ENCODE measurements around the gene CDK11A. TPM values are rescaled to one million over a fixed set of nuclear protein-coding genes. Genes with fewer than 3 reads are reported as not detected.
A peak's percentile ranks its signal among the peaks of the same experiment; 100 is the strongest.

The CDK11A gene
- polyA plus RNA-seq, 1 donor (not counting 4 experiments of a cell fraction or from before 2014, with no cell fraction given) = 3.5 TPM

GRCh38 chr1:1680031-1680911, 43.9 kb downstream of the CDK11A start:
- H3K9me1 ChIP-seq (ENCODE audit: control insufficient read depth, extremely low read depth, insufficient read depth, low read length) = no peaks in the 10 kb centered on the region
- H3K4me3 ChIP-seq (ENCODE audit: control insufficient read depth in 2 of 3, extremely low read depth in 1 of 3, insufficient read depth in 2 of 3, low read depth in 1 of 3, low read length in 3 of 3) = no peak overlapping the region
- FAIRE-seq = no peak
- H3K9ac ChIP-seq (ENCODE audit: control insufficient read depth, extremely low read depth, insufficient read depth, low read length) = no peak overlapping the region
- no peaks in the 10 kb centered on the region for H3K4me1 ChIP-seq (ENCODE audit: control insufficient read depth, extremely low read depth, insufficient read depth, low read length)
- H3K79me2 ChIP-seq (ENCODE audit: control insufficient read depth, insufficient read depth, low read length) = peaks cover 25% of the 10 kb centered on the region
- H3K9me3 ChIP-seq (ENCODE audit: control insufficient read depth, low read depth, low read length) = no peaks in the 10 kb centered on the region
- dilution Hi-C loops (cut with MboI; ENCODE audit: extremely low pct_ligation_motif_present, low sequenced_read_pairs) = no loop called here
- H3K27me3 ChIP-seq (ENCODE audit: control insufficient read depth, extremely low read depth, insufficient read depth, low read length) = no peaks in the 10 kb centered on the region
- TF ChIP-seq, protein P1, sequence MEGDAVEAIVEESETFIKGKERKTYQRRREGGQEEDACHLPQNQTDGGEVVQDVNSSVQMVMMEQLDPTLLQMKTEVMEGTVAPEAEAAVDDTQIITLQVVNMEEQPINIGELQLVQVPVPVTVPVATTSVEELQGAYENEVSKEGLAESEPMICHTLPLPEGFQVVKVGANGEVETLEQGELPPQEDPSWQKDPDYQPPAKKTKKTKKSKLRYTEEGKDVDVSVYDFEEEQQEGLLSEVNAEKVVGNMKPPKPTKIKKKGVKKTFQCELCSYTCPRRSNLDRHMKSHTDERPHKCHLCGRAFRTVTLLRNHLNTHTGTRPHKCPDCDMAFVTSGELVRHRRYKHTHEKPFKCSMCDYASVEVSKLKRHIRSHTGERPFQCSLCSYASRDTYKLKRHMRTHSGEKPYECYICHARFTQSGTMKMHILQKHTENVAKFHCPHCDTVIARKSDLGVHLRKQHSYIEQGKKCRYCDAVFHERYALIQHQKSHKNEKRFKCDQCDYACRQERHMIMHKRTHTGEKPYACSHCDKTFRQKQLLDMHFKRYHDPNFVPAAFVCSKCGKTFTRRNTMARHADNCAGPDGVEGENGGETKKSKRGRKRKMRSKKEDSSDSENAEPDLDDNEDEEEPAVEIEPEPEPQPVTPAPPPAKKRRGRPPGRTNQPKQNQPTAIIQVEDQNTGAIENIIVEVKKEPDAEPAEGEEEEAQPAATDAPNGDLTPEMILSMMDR (optimal IDR thresholded peaks at IDR 0.05 in 1 of 3, IDR thresholded peaks at IDR 0.05 in 1 of 3, conservative IDR thresholded peaks at IDR 0.05 in 1 of 3; ENCODE audit: extremely low read depth in 1 of 3, insufficient read depth in 2 of 3, low read length in 3 of 3) = no peak
- no peak for TF ChIP-seq EZH2 (IDR thresholded peaks at IDR 0.05; ENCODE audit: low read length)
- no peaks in the 10 kb centered on the region for H4K20me1 ChIP-seq (ENCODE audit: control insufficient read depth, extremely low read depth, insufficient read depth, low read length)
- no peak overlapping the region for H2AFZ ChIP-seq (ENCODE audit: control insufficient read depth, low read length)
- DNase-seq (ENCODE audit: low read depth, low spot score) = no peak
- no peak overlapping the region for H3K27ac ChIP-seq (ENCODE audit: control insufficient read depth, insufficient read depth, low read length)
- H3K4me2 ChIP-seq (ENCODE audit: control insufficient read depth, extremely low read depth, insufficient read depth, low read depth, low read length) = no peak overlapping the region
- peaks cover 0 to 2% of the 10 kb centered on the region in 2 experiments for H3K36me3 ChIP-seq (ENCODE audit: control insufficient read depth in 2 of 2, extremely low read depth in 1 of 2, insufficient read depth in 2 of 2, low read length in 2 of 2)

GRCh38 chr1:1678581-1679380, 45.4 kb downstream of the CDK11A start:
- no peak overlapping the region for H2AFZ ChIP-seq (ENCODE audit: control insufficient read depth, low read length)
- H3K27me3 ChIP-seq (ENCODE audit: control insufficient read depth, extremely low read depth, insufficient read depth, low read length) = no peaks in the 10 kb centered on the region
- H3K79me2 ChIP-seq (ENCODE audit: control insufficient read depth, insufficient read depth, low read length) = peaks cover 17% of the 10 kb centered on the region
- H3K27ac ChIP-seq (ENCODE audit: control insufficient read depth, insufficient read depth, low read length) = no peak overlapping the region
- DNase-seq (ENCODE audit: low read depth, low spot score) (no peak), FAIRE-seq (no peak)
- peaks cover 0 to 2% of the 10 kb centered on the region in 2 experiments for H3K36me3 ChIP-seq (ENCODE audit: control insufficient read depth in 2 of 2, extremely low read depth in 1 of 2, insufficient read depth in 2 of 2, low read length in 2 of 2)
- H3K4me1 ChIP-seq (ENCODE audit: control insufficient read depth, extremely low read depth, insufficient read depth, low read length) = no peaks in the 10 kb centered on the region
- H3K9ac ChIP-seq (ENCODE audit: control insufficient read depth, extremely low read depth, insufficient read depth, low read length) = no peak overlapping the region
- dilution Hi-C loops (cut with MboI; ENCODE audit: extremely low pct_ligation_motif_present, low sequenced_read_pairs) = no loop called here
- H3K9me3 ChIP-seq (ENCODE audit: control insufficient read depth, low read depth, low read length) = no peaks in the 10 kb centered on the region
- TF ChIP-seq, protein P1 (optimal IDR thresholded peaks at IDR 0.05 in 1 of 3, IDR thresholded peaks at IDR 0.05 in 1 of 3, conservative IDR thresholded peaks at IDR 0.05 in 1 of 3; ENCODE audit: extremely low read depth in 1 of 3, insufficient read depth in 2 of 3, low read length in 3 of 3) = peak; percentile 43 to 62 (median 51)
- no peak for TF ChIP-seq EZH2 (IDR thresholded peaks at IDR 0.05; ENCODE audit: low read length)
- no peak overlapping the region for H3K4me3 ChIP-seq (ENCODE audit: control insufficient read depth in 2 of 3, extremely low read depth in 1 of 3, insufficient read depth in 2 of 3, low read depth in 1 of 3, low read length in 3 of 3)
- H3K9me1 ChIP-seq (ENCODE audit: control insufficient read depth, extremely low read depth, insufficient read depth, low read length) = no peaks in the 10 kb centered on the region
- no peak overlapping the region for H3K4me2 ChIP-seq (ENCODE audit: control insufficient read depth, extremely low read depth, insufficient read depth, low read depth, low read length)
- no peaks in the 10 kb centered on the region for H4K20me1 ChIP-seq (ENCODE audit: control insufficient read depth, extremely low read depth, insufficient read depth, low read length)
